ENCODE measurements around the gene PRKACB.

GRCh38 chr1:84247425-84248220 lies 103.6 kb downstream of the PRKACB start:
- TF ChIP-seq CTCF (IDR thresholded peaks at IDR 0.05) (no peak), POLR2A (IDR thresholded peaks at IDR 0.05) (no peak)
